Kidney epithelial cell (primary cell): Measurements from ENCODE around the gene TAPT1. TPM values are rescaled to one million over a fixed set of nuclear protein-coding genes. Genes with fewer than 3 reads are reported as not detected.

ENCODE experiments used
- DNase-seq: peaks from one replicate; pipeline ENCODE4 v3.0.0-alpha.2; 2010; ENCODE audit warnings: low read depth
- H3K27me3 ChIP-seq: 2 replicates; pipeline ENCODE4 v1.6.0; 2011; ENCODE audit warnings: low read length; ENCODE audit not compliant: control insufficient read depth, insufficient read depth
- H3K36me3 ChIP-seq: 2 replicates; pipeline ENCODE4 v1.5.1; 2011; ENCODE audit warnings: low read length; ENCODE audit not compliant: control insufficient read depth, insufficient read depth
- H3K4me3 ChIP-seq: 2 replicates; pipeline ENCODE4 v1.5.1; 2011; ENCODE audit warnings: low read depth, mild to moderate bottlenecking, control low read depth, low read length
- CTCF ChIP-seq: IDR thresholded peaks from 2 replicates; pipeline ENCODE4 v1.5.1; 2011; ENCODE audit warnings: mild to moderate bottlenecking, moderate library complexity, low read length, control low read depth, inconsistent platforms; ENCODE audit not compliant: insufficient read depth, poor library complexity, severe bottlenecking
- total RNA-seq: library from RNA; depleted of rRNA; stranded (reverse); fragments of >200 nt; gene quantifications from 2 replicates; pipeline ENCODE4 v1.2.3, GENCODE V29; 2015

Gene TAPT1
- total RNA-seq, 1 donor from 2014 or later, result 18.8 TPM

- no peak for DNase-seq
- no peak for TF ChIP-seq CTCF
- Histone ChIP-seq H3K4me3 (no peak overlapping the region), H3K36me3 (no peaks in the 10 kb centered on the region), H3K27me3 (no peaks in the 10 kb centered on the region)
These were observed 64.3 kb downstream of the TAPT1 start for GRCh38 chr4:16161851-16162408.

- no peak overlapping the region for H3K4me3 ChIP-seq
- DNase-seq, result no peak
- H3K36me3 ChIP-seq, result no peaks in the 10 kb centered on the region
- H3K27me3 ChIP-seq, result no peaks in the 10 kb centered on the region
- no peak for TF ChIP-seq CTCF
These were observed 65.8 kb downstream of the TAPT1 start for GRCh38 chr4:16160457-16160856.

GRCh38 chr4:16159286-16159685 lies 67.0 kb downstream of the TAPT1 start:
- no peaks in the 10 kb centered on the region for H3K36me3 ChIP-seq
- DNase-seq, result no peak
- H3K27me3 ChIP-seq, result no peaks in the 10 kb centered on the region
- TF ChIP-seq CTCF, result no peak
- no peak overlapping the region for H3K4me3 ChIP-seq

- no peaks in the 10 kb centered on the region for H3K27me3 ChIP-seq
- no peaks in the 10 kb centered on the region for H3K36me3 ChIP-seq
- no peak for DNase-seq
- no peak for TF ChIP-seq CTCF
- H3K4me3 ChIP-seq, result no peak overlapping the region
These were observed 67.8 kb downstream of the TAPT1 start for GRCh38 chr4:16158504-16158852.

- H3K4me3 ChIP-seq, result no peak overlapping the region
- TF ChIP-seq CTCF, result no peak
- H3K36me3 ChIP-seq, result no peaks in the 10 kb centered on the region
- no peak for DNase-seq
- no peaks in the 10 kb centered on the region for H3K27me3 ChIP-seq
These were observed 68.4 kb downstream of the TAPT1 start for GRCh38 chr4:16157609-16158503.

- no peaks in the 10 kb centered on the region for H3K27me3 ChIP-seq
- H3K36me3 ChIP-seq, result no peaks in the 10 kb centered on the region
- no peak for DNase-seq
- no peak overlapping the region for H3K4me3 ChIP-seq
- TF ChIP-seq CTCF, result no peak
These were observed 70.6 kb downstream of the TAPT1 start for GRCh38 chr4:16155528-16156169.
